ENCODE results near the gene KLHL29. TPM values are rescaled to one million over a fixed set of nuclear protein-coding genes. Genes with fewer than 3 reads are reported as not detected.

The KLHL29 gene
- total RNA-seq, 4 donors from 2014 or later, result 39.6 to 52.0 (median 40.4) TPM

- 76 to 82% methylated on average over 5 of the region's 5 CpGs for WGBS, 2 donors
Observed at GRCh38 chr2:23700627-23701026, 315.6 kb downstream of the KLHL29 start.

GRCh38 chr2:23703037-23703582, 318.1 kb downstream of the KLHL29 start:
- H3K27me3 ChIP-seq, result no peaks in the 10 kb centered on the region
- H3K27ac ChIP-seq, result no peak overlapping the region
- WGBS, 2 donors, result 96% methylated on average over 16 to 17 of the region's 17 CpGs
- H3K9me3 ChIP-seq, result peaks cover 0 to 4% (median 0%) of the 10 kb centered on the region in 4 donors
- TF ChIP-seq EP300 (IDR thresholded peaks at IDR 0.05) (no peak), CTCF (IDR thresholded peaks at IDR 0.05) (no peak), POLR2A (IDR thresholded peaks at IDR 0.05) (no peak)
- no peak overlapping the region for H3K4me3 ChIP-seq
- DNase-seq (ENCODE audit: low spot score in 2 of 2), result peak in 1 of 2 donors; percentile 6
- peaks cover 0 to 97% (median 2%) of the 10 kb centered on the region in 3 donors for H3K36me3 ChIP-seq
- H3K4me1 ChIP-seq, result peaks cover 0 to 11% (median 2%) of the 10 kb centered on the region in 4 donors

More at GRCh38 chr2:23700627-23701026, 315.6 kb downstream of the KLHL29 start:
- Histone ChIP-seq H3K36me3 (peaks cover 0 to 97% (median 0%) of the 10 kb centered on the region in 3 donors), H3K27me3 (no peaks in the 10 kb centered on the region), H3K4me1 (peaks cover 0 to 28% (median 4%) of the 10 kb centered on the region in 4 donors), H3K4me3 (no peak overlapping the region), H3K9me3 (peaks cover 0 to 4% (median 0%) of the 10 kb centered on the region in 4 donors), H3K27ac (no peak overlapping the region)
- DNase-seq (ENCODE audit: low spot score in 2 of 2), result no peak
- TF ChIP-seq EP300 (IDR thresholded peaks at IDR 0.05), result no peak
- TF ChIP-seq CTCF (IDR thresholded peaks at IDR 0.05), result no peak
- TF ChIP-seq POLR2A (IDR thresholded peaks at IDR 0.05), result no peak

GRCh38 chr2:23703583-23704385, 318.8 kb downstream of the KLHL29 start:
- Histone ChIP-seq H3K4me1 (peaks cover 0 to 4% (median 1%) of the 10 kb centered on the region in 4 donors), H3K27me3 (no peaks in the 10 kb centered on the region), H3K36me3 (peaks cover 0 to 97% (median 2%) of the 10 kb centered on the region in 3 donors), H3K27ac (no peak overlapping the region), H3K9me3 (peaks cover 0 to 4% (median 0%) of the 10 kb centered on the region in 4 donors), H3K4me3 (no peak overlapping the region)
- no peak for TF ChIP-seq CTCF (IDR thresholded peaks at IDR 0.05)
- no peak for TF ChIP-seq POLR2A (IDR thresholded peaks at IDR 0.05)
- TF ChIP-seq EP300 (IDR thresholded peaks at IDR 0.05), result no peak
- 88 to 90% methylated on average over 13 to 16 of the region's 16 CpGs for whole genome bisulfite sequencing, 2 donors
- no peak for DNase-seq (ENCODE audit: low spot score in 2 of 2)

DNA sequence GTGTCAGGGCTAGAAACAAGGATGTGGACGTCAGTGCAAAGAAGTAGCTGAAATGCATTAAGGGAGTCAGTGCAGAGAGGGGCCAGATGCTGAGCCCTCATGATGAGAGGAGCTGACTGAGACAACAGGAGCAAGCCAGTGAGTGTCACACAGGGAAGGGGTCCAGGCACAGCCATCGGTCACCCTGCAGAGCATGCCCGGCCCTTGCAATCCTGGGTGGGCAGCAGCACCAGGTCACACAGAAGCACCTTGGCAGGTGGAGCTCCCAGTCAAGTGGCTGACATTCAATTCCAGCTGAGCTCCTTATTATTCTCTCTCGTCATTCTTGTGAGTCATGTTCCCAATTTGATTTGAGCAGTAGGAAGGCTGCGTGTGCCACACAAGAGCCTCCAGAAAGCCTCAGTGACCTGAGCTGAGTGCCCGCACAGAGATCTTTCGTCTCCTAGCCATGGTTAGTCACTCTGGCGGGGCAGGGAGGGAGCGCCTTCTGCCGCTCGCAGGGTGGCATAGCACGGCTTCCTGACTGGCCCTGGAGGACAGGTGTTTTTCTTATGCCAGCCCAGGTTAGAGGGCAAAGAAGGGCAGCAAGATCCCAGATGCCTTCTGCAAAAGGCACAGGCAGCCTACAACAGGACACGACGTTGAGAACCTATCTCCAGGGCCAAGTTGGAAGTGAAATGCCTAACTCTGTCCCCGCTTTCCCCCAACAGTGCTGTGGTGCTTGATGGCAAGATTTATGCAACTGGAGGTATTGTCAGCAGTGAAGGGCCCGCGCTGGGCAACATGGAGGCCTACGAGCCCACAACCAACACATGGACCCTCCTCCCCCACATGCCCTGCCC, 321.0 kb downstream of the KLHL29 start:
- no peak overlapping the region for H3K4me3 ChIP-seq
- WGBS, 2 donors, result 89 to 92% methylated on average over 18 of the region's 18 CpGs
- H3K9me3 ChIP-seq, result no peaks in the 10 kb centered on the region
- DNase-seq (ENCODE audit: low spot score in 2 of 2), result peak in 1 of 2 donors; percentile 3
- peaks cover 0 to 86% (median 2%) of the 10 kb centered on the region in 3 donors for H3K36me3 ChIP-seq
- H3K27me3 ChIP-seq, result no peaks in the 10 kb centered on the region
- H3K27ac ChIP-seq, result no peak overlapping the region
- TF ChIP-seq EP300 (IDR thresholded peaks at IDR 0.05), result no peak
- TF ChIP-seq POLR2A (IDR thresholded peaks at IDR 0.05), result no peak
- TF ChIP-seq CTCF (IDR thresholded peaks at IDR 0.05), result no peak
- H3K4me1 ChIP-seq, result no peaks in the 10 kb centered on the region

Data from tibial nerve (tissue), 4 donors.